Hematopoietic multipotent progenitor cell treated with erythropoietin and hydrocortisone succinate and interleukin-3 and kit ligand, for 17 days (in vitro differentiated cells): ENCODE measurements around the gene NR2E1.

Experiments used
- DNase-seq: peaks from one replicate; pipeline ENCODE4 v3.0.0-alpha.2; 2015; ENCODE audit warnings: low spot score

The NR2E1 gene

DNA sequence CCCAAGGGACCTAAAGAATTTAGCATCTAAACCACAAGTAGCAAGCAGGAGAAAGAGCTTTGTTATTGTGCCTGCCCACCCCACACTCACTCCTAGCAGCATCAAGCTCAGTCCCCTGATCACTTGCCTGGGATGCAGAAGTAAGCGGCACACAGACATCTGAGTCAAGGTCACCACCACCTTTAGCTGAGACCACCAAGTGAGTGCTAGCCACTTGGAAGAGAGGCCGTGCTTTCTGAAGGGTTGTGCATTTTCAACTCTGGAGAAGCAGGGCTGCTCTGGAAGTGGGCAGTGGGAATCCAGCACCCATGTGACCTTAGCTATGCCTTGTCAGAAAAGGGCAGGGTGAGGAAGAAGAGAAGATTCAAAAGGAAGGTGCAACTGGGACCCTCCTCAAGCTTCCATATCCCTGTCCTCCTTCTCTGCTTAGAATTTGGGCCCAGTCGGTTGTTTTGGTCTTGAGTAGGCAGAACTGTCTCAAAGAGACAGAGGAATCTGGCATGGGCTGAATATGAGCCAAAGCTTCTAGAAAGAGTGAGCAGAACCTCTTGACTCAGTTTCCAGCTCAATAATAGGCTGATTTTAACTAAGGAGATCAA lies 6.2 kb downstream of the NR2E1 start:
- DNase-seq = no peak

DNA sequence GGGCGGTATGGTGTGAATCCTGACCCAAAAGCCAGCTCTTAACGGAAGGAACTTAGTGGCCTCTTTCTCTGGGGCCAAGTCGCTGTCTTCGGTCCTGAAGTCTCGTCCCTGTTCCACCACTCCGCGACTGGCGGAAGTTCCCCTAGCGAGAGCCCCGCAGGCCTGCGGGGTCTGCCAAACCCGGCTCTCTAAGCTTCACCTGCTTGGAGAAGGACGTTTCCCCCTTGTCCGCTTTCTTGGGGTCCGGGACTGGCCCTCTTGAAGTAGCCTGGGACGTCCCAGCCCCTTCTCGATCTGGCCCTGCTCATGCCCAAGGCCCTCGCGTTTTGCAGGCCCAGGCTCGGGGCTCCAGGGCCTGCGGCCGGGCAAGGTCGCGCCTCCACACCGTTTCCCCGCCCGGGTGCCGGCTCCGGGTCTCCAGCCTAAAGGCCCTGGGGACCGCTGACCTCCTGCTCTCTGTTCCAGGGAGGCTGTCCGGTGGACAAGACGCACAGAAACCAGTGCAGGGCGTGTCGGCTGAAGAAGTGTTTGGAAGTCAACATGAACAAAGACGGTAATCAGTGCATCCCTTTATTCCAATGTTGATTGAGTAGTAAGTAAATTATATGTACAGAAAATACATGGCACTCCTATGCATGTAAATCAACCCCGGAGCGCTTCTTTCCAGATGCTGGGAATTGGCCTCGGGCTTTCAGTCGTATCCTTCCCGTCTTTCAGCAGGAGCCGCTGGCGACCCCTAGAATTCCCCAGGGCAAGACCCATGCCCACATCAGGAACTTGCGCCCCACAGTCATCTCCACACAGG lies 8.8 kb downstream of the NR2E1 start:
- no peak for DNase-seq

DNA sequence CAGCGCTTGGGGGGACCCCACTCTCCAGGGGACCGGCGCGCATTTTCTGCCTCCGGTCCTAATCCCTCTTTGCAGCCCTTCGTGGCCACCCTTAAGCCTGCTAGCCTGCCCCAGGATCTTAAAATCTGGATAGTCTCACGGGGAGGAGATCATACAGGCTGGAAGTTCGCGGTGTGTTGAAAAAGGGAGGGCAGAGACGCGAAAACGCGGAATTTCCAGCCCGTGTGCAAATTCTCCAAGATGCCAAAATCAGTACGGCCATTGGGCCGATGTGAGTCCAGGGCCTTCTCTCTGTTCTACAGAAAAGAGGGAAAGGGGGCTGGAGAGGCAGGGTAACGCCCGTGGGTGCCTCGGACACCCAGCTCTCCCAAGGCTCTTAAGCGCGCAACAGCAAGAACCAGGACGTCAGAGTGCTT lies 9.4 kb downstream of the NR2E1 start:
- no peak for DNase-seq

DNA sequence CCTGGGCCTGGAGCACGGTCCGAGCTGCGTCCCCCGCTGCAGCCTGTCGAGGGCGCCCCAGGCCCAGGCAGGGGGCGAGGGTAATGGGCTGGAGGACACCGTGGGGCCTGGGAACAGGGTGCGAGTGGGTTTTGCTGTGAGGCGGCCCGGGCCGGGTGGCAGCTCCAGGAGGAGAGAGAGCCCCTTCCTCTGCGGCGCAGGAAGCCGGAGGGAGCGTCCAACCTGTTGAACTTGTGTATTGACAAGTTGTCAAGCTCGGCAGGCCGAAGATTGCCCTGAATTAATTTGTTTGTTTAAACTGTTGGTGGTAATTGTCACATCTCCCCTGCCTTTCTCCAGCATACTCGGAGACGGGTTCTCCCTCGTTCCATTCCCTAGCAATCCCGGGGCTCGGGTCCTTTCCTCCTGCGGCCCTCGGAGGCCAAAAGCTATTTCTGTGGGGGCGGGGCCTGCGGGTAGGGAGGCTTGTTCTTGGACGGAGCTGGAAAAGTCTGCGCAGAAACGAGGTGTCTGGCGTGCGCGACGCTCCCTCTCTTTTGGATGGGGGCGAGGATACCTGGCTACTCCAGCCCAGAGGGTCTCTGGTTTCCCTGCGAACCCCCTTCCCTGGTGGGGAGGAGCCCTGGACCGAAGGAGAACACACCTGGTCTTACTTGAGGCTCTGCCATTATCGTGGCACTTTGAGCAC lies 9.9 kb downstream of the NR2E1 start:
- peak; percentile 20 for DNase-seq

DNA sequence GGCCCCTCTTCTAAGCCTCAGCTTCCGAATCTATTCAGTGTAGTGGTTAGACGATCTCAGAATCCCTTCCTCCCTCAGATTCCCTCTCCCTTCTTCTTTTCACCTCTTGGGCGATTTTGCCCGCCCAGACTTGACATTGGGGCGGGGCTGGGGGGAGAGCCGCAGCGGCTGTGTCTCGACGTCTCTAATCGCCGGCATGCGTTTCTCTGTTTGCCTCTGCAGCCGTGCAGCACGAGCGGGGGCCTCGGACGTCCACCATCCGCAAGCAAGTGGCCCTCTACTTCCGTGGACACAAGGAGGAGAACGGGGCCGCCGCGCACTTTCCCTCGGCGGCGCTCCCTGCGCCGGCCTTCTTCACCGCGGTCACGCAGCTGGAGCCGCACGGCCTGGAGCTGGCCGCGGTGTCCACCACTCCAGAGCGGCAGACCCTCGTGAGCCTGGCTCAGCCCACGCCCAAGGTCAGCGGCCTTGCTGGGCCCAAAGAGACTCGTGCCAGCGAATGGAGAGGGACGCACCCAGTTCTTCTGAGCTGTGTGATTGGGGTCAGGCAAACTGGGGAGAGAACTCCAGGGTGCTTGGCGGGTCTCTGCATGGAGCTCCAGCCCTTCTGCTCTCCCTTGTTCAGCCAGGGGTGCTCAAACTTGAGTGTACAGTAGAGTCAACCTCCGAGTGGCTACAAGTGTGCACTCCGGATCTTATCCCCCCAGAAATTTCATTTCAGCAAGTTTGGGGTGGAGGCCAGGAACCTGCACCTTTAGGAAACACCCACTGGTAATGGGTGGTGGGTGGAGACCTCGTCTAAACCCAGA lies 10.7 kb downstream of the NR2E1 start:
- no peak for DNase-seq

DNA sequence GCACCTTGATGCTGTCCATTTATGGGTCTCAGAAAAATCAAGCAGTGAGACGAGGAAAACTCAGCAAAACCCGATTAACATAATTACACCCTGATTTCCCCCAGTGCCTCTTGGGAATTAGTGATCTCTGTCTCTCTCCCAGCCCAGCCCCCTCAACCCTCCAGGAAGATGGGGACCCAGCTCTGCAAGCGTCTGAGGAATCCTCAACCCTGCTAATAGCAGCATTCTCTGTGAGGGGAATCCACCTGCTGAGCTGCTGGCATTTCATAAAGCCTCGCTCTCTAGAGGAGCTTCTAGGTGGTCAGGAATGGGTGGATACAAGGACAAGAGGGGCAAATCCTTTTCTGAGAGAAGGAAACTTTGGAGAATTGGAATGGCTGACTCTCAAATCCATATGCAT lies 13.9 kb downstream of the NR2E1 start:
- no peak for DNase-seq

DNA sequence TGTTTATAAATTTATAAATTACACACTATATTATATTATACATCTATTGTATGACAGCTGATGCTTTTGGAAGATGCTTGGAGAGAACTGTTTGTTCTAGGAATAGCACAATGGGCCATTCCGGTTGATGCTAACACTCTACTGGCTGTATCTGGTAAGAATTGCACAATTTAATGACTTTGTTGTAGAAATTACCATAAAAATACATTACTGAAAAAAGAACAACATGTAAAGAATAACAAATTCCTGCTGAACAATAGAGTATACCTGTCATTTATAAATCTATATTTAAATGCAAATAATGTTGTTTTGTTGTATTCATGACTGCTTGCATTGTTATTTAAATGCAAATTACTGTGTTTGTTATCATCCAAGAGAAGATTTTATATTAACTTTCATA lies 14.4 kb downstream of the NR2E1 start:
- DNase-seq = no peak

DNA sequence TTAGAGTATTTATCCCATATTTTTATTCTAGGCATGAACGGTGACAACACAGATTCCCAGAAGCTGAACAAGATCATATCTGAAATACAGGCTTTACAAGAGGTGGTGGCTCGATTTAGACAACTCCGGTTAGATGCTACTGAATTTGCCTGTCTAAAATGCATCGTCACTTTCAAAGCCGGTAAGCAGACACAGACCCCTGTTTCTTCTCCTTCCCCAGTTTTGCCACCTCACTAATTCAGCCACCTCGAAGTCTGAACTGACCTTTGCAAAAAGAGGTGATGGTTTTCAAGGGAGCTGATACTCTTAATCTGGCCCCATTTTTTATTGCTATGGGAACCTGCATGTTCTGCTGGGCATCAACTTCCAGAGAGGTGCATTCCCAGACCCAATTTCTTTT lies 15.0 kb downstream of the NR2E1 start:
- DNase-seq = no peak

DNA sequence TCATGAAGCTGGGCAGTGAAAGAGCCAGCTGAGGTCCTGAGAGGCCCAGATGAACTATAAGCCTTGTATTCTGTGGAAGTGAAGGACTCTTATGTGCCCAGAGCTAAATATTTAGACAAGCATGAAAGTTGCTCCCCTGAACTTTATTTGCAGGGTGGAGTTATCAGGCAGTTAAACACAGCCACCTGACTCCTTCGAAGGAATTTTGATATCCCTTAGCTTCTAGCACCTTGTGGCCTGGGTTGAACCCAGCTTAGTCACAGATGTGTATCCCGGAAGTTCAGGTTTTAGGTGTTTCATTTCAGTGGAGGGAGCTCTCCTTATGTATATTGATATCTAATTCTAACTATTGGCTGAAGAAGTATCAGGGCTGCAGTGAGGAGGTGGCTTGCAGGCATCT lies 20.4 kb downstream of the NR2E1 start:
- no peak for DNase-seq

DNA sequence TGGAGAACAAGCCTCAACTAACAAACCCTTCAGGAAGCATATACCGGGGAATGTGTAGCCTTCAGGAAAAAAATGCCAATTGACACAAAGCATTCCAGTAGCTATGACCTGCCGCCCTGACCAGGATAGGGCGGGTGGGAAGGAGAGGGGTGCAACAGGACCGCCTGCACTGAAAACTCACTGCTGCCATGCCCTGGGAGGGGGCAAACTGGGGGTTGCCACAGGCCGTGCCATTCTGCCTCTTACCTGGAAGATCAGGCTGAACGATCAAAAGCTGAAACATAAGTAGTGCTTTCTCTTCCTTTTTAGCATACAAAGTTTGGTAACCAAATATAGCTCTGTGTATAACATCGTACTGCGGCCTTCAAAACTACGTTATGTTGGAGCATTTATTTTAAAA lies 21.7 kb downstream of the NR2E1 start:
- no peak for DNase-seq

DNA sequence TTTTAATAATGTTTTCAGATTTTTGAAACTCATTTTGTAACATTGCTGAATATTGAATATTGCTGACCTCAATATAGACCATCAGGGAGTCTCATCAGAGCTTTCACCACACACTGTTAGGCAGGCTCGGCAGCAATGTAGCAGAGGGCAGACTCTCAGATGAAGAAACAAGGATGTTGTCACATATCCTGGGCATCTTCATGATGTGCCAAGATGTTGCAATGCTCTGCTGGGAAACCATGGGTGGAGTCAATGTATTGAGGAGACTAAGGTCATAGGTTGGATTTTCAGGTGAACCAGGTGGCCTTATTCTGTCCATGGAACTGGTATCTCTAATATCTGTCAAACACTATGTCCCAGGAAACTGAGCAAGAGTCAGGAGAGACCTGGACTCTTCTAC lies 27.3 kb downstream of the NR2E1 start:
- DNase-seq = no peak

DNA sequence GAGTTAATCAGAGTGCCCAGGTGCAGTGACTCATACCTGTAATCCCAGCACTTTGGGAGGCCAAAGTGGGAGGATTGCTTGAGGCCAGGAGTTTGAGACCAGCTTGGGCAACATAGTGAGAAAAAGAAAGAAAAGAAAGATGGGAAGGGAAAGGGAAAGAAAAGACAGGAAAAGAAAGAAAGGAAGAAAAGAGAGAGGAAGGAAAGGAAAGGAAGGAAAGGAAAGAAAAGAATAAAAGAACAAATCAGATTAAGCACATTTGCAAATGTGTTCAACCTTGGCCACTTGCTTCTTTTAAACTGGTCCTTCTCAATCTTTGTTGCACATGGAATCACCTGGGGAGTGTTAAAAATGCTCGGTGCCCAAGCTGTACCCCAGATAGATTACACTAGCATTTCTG lies 28.0 kb downstream of the NR2E1 start:
- DNase-seq = no peak

DNA sequence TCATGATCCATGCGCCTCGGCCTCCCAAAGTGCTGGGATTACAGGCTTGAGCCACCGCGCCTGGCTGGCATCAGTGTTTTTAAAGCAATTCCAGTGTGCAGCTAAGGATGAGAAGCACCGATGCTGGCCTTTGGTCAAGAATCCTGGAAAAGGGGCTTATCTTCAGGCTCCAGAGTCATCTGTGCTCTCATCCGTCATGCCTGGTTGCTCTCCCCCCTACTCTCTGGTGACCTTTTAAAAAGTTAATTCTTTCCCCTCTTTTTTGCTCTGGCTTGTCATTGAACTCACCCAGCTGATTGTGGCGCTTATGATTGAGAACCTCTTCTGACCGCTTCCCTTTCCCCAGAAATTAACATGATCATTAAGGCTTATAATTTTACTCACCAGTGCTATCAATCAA lies 28.7 kb downstream of the NR2E1 start:
- DNase-seq = no peak

DNA sequence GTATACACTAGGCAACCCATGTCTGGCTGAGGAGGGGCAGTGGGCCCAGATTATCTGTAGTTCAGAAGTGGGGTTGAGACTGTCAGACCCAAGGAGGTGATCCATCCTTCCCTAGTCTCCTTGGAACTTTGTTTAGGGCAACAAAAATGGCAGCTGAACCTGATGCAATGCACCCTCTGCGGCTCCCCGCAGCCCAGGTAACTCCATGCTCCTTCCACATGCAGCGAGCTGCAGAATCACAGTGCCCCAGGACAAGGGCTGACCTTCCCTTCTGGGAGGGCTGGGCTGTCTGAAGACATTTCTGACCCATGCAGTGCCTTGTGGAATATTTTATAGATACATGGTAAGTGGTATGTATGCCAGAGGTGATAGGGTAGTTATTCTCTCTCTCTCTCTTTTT lies 29.4 kb downstream of the NR2E1 start:
- DNase-seq = no peak

DNA sequence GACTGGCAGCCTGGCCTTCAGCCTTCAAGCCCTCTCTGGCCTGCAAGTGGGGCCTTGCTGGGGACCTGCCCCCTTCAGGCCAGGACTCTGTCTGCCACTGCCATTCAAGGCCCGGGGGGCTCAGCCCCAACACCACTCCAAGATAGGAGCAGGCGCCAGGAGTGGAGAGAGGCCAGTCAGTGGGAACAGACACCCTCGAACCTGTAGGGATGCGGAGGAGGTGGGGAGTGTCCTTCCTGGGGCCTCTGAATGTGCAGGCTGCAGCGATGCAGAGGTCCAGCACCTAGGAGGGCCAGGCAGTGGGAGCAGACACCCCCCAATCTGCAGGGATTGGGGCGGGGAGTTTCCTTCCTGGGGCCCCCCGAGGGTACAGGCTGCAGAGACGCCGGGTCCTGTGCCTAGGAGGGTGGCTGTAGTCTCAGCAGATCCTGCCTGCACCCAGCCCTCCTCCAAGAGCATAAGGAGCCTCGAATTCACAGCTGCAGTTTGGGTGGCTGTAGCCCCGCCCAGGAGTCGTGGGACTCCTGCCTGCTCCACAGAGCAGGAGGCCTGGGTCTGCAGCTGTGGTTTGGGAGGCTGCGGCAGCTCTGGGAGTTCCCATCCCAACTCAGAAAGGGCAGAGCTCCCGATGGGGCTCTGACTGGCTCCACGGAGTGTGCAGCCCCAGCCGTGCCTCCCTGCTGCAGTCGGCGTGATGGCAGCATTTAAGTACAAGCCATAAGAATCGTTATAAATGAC lies 33.1 kb downstream of the NR2E1 start:
- DNase-seq = no peak

DNA sequence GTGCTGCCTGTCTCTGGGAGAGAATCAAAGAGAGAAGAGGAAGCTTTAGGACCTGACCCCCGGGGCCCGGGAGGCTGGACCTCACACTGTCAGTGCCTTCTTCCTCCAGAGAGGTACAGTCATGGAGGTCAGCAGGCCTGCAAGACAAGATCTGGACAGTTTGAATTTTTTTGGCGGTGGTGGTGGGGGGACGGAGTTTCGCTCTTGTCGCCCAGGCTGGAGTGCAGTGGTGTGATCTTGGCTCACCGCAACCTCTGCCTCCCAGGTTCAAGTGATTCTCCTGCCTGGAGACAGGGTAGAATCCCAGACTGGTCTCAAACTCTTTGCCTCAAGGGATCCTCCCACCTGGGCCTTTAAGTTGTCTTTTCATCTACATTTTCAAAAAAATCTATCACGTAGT lies 34.4 kb downstream of the NR2E1 start:
- no peak for DNase-seq

DNA sequence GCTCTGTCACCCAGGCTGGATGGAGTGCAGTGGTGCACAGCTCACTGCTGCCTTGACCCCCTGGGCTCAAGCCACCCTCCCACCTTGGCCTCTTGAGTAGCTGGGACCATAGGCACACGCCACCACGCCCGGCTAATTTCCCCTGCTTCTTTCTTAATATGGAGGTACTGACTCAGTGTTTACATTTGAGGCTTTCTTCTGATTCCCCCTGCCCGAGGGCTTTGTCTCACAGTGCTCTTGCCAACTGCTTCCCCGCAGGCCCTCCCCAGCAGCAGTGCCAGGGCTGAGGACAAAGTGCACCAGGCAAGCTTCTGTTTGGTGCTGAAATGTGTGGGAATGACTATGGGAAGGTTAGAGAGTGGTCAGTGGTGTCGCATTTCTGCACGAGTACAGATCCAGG lies 34.8 kb downstream of the NR2E1 start:
- no peak for DNase-seq

DNA sequence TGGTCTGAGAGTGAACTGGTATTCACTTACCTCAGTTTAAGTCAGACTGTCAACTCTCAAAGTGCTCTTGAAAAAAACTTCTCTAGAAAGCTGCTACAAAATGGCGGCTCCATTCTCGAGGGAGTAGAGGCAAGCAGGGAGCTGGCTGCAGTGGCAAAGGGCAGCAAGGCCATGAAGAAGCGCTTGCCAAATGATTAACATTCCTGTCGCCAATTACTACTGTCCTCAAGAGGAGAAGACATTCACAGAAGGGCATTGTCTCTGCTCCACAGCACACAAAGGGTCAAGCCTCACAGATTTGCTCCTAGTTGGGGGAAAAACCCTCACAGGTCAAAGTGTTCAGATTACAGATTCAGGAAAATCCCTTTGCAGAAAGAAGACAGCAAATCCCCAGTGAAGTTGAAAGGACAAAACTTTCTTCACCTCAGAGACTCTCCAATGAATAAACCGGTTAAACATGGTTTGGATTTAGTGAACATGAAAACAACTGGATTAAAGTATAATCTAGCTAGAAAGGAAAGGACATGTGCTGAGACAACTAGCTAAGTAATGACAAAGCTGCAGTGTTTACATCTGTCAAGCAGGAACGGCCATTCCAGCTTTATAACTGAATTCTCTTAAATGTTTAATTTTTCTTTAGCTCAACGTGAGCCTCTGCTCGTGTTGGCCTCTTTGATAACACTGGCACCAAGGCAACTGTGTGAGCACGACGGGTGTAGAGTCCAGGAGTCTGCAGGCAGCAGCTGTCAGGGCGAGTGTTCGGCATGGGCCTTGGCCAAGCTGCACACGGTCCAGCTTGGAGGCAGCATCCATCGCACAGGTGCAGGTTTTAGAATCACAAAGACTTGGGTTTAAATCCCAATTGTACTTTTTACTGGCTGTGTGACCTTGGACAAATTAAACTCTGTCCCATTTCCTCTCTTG lies 37.6 kb downstream of the NR2E1 start:
- no peak for DNase-seq

DNA sequence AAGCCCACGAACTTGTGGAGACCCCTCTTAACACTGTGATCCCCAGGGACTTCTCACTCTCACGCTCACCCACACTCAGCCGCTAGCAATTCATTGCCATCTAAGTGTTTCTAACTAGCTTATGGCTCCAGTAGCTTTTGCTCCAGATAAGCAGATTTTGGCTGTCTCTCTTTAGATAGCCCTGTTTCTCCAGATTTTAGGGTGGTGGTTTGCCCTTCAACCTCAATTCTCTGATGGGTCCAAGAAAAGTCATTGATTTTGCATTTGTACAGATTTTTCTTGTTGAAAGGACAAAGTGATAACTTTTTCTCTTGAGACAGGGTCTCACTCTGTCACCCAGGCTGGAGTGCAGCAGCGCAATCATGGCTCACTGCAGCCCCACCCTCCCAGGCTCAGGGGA lies 41.2 kb downstream of the NR2E1 start:
- no peak for DNase-seq

DNA sequence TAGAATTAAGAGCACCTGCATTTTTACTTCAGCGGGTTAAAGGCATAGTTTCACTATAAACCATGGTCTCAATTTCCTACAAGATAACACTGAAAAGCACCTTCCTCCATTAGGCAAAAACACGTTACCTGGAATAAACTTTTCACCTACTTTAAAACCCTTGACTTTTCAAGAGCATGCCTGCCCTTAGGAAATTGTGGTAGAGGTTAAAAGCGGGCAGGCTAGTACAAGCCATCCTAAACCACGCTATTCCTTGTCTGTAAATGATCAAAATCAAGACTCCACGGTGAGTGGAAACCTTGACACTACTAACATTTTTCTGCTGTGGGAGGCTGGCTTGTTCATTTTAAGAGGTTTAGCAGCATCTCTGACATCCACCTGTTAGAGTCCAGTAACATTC lies 43.9 kb downstream of the NR2E1 start:
- no peak for DNase-seq

DNA sequence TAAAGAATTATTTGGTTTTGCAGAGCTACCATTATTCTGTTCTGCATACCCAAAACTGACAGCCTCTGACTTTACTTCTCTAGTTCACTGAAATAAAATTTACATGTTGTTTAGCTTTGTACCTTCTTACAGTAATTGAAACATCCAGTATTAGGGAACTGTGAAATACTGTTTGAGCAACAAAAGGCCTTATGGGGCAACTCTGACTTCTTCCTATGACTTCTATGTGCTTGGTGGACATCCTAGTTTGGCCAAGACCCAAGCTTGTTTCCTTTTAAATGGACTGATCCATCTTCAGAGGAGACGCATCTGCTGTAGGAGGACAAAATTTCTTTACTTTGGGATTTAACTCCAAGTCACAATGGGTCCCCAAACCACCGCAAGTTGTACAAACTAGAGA lies 44.7 kb downstream of the NR2E1 start:
- DNase-seq = no peak
